Peyer's patch (tissue), 4 donors: Measurements from ENCODE around the gene WLS. TPM values are rescaled to one million over a fixed set of nuclear protein-coding genes. Genes with fewer than 3 reads are reported as not detected.
"Not testable (repeated sequence)": the region's sequence is repeated elsewhere in the genome, so short reads cannot be mapped to it uniquely, and the experiment has no call there.

ENCODE experiments used
- DNase-seq, 3 donors: peaks; one replicate each; pipeline ENCODE4 v3.0.0-alpha.2; 2017 to 2019
- H3K27ac ChIP-seq, 4 donors: fragments of 200-600 bp; sonication (generic); one replicate each; pipeline ENCODE4 v1.5.1; 2016 to 2019
- H3K27me3 ChIP-seq, 2 donors: fragments of 200-600 bp; sonication (generic); one replicate each; pipeline ENCODE4 v1.5.1; 2019
- H3K36me3 ChIP-seq, 3 donors: fragments of 200-600 bp; sonication (generic); one replicate each; pipeline ENCODE4 v1.5.1; 2016 to 2019
- H3K4me1 ChIP-seq, 4 donors: fragments of 200-600 bp; sonication (generic); one replicate each; pipeline ENCODE4 v1.5.1; 2016 to 2019
- H3K4me3 ChIP-seq, 4 donors: fragments of 200-600 bp; sonication (generic); 1 replicate in 3 of 4; 2 replicates in 1 of 4; pipeline ENCODE4 v1.5.1; 2016 to 2019; ENCODE audit warnings: mild to moderate bottlenecking in 1 of 4
- H3K9me3 ChIP-seq, 4 donors: fragments of 200-600 bp; sonication (generic); one replicate each; pipeline ENCODE4 v1.5.1; 2016 to 2019; ENCODE audit warnings: mild to moderate bottlenecking in 1 of 4
- CTCF ChIP-seq, 6 experiments: fragments of 450-650 bp in 4 of 6; fragments of 200-600 bp in 2 of 6; sonication (generic) in 1 of 6; IDR thresholded peaks; one replicate each; pipeline ENCODE4 v1.5.1; 2017 to 2019; ENCODE audit warnings: antibody characterized with exemption in 6 of 6, mild to moderate bottlenecking in 3 of 6, moderate library complexity in 1 of 6
- POLR2A ChIP-seq, 2 donors: fragments of 450-650 bp; IDR thresholded peaks; one replicate each; pipeline ENCODE4 v1.5.1; 2017; ENCODE audit warnings: antibody characterized with exemption in 2 of 2, mild to moderate bottlenecking in 2 of 2, moderate library complexity in 2 of 2
- total RNA-seq, 4 donors: library from RNA; depleted of rRNA; stranded (reverse); fragments of >200 nt; gene quantifications; one replicate each; pipeline ENCODE4 v1.1.0, GENCODE V29; 2016

Gene WLS
- total RNA-seq, 4 donors from 2014 or later = 46.1 to 140 (median 73.8) TPM

GRCh38 chr1:68273530-68273929 is 41.2 kb upstream of the WLS start:
- Histone ChIP-seq H3K36me3 (no peaks in the 10 kb centered on the region), H3K4me1 (no peaks in the 10 kb centered on the region), H3K4me3 (no peak overlapping the region), H3K27me3 (no peaks in the 10 kb centered on the region), H3K9me3 (no peaks in the 10 kb centered on the region), H3K27ac (no peak overlapping the region)
- DNase-seq = no peak
- TF ChIP-seq POLR2A (IDR thresholded peaks at IDR 0.05) = no peak

- Histone ChIP-seq H3K27ac (no peak overlapping the region), H3K27me3 (no peaks in the 10 kb centered on the region), H3K4me1 (no peaks in the 10 kb centered on the region), H3K9me3 (no peaks in the 10 kb centered on the region), H3K36me3 (no peaks in the 10 kb centered on the region), H3K4me3 (no peak overlapping the region)
- DNase-seq = no peak
- TF ChIP-seq CTCF (IDR thresholded peaks at IDR 0.05) (no peak), POLR2A (IDR thresholded peaks at IDR 0.05) (no peak)
These were observed 39.3 kb upstream of the WLS start for GRCh38 chr1:68271596-68271995.

GRCh38 chr1:68270951-68271350 is 38.6 kb upstream of the WLS start:
- Histone ChIP-seq H3K9me3 (no peaks in the 10 kb centered on the region), H3K27me3 (no peaks in the 10 kb centered on the region), H3K4me1 (no peaks in the 10 kb centered on the region), H3K4me3 (no peak overlapping the region), H3K36me3 (no peaks in the 10 kb centered on the region), H3K27ac (no peak overlapping the region)
- TF ChIP-seq CTCF (IDR thresholded peaks at IDR 0.05) = no peak
- TF ChIP-seq POLR2A (IDR thresholded peaks at IDR 0.05) = no peak
- no peak for DNase-seq

GRCh38 chr1:68269637-68270430 is 37.5 kb upstream of the WLS start:
- H3K36me3 ChIP-seq = no peaks in the 10 kb centered on the region
- H3K4me3 ChIP-seq = no peak overlapping the region
- no peaks in the 10 kb centered on the region for H3K9me3 ChIP-seq
- H3K27ac ChIP-seq = no peak overlapping the region
- no peak for TF ChIP-seq POLR2A (IDR thresholded peaks at IDR 0.05)
- TF ChIP-seq CTCF (IDR thresholded peaks at IDR 0.05) = no peak
- H3K4me1 ChIP-seq = no peaks in the 10 kb centered on the region
- no peak for DNase-seq
- no peaks in the 10 kb centered on the region for H3K27me3 ChIP-seq

GRCh38 chr1:68268896-68269483 is 36.7 kb upstream of the WLS start:
- no peaks in the 10 kb centered on the region for H3K9me3 ChIP-seq
- no peaks in the 10 kb centered on the region for H3K27me3 ChIP-seq
- H3K4me1 ChIP-seq = no peaks in the 10 kb centered on the region
- H3K27ac ChIP-seq = no peak overlapping the region
- H3K36me3 ChIP-seq = no peaks in the 10 kb centered on the region
- no peak overlapping the region for H3K4me3 ChIP-seq
- no peak for TF ChIP-seq CTCF (IDR thresholded peaks at IDR 0.05)
- TF ChIP-seq POLR2A (IDR thresholded peaks at IDR 0.05) = no peak
- DNase-seq = no peak

GRCh38 chr1:68256824-68257223 is 24.5 kb upstream of the WLS start:
- H3K4me3 ChIP-seq, H3K9me3 ChIP-seq, H3K4me1 ChIP-seq, DNase-seq, H3K36me3 ChIP-seq, H3K27me3 ChIP-seq, H3K27ac ChIP-seq: not testable (repeated sequence)
